ENCODE results near the gene NPM3. TPM values are rescaled to one million over a fixed set of nuclear protein-coding genes. Genes with fewer than 3 reads are reported as not detected.

Gene NPM3
- total RNA-seq, 1 donor from 2014 or later, result 63.6 TPM

DNA sequence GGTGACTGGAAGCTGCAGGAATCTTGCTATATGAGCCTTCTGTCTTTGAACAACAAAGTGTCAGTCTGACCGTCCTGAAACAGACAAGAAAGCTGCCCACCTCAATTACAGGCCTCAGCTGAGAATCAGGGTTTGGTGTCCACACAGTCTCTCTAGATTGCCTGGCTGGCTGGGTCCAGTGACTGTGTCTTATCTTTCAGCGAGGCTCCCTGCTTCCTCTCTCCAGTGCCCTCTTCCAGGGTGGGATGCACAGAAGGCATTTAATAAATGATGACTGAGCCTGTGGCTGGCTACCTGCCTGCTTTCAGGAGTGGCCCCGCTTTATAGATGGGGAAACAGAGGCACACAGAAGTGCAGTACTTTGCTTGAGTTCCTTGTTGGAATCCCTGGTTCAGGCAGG, 34.8 kb downstream of the NPM3 start:
- no peak for DNase-seq (ENCODE audit: extremely low spot score, unreplicated experiment)
- H3K4me3 Mint-ChIP-seq, result no peak overlapping the region
- TF ChIP-seq, protein P1, sequence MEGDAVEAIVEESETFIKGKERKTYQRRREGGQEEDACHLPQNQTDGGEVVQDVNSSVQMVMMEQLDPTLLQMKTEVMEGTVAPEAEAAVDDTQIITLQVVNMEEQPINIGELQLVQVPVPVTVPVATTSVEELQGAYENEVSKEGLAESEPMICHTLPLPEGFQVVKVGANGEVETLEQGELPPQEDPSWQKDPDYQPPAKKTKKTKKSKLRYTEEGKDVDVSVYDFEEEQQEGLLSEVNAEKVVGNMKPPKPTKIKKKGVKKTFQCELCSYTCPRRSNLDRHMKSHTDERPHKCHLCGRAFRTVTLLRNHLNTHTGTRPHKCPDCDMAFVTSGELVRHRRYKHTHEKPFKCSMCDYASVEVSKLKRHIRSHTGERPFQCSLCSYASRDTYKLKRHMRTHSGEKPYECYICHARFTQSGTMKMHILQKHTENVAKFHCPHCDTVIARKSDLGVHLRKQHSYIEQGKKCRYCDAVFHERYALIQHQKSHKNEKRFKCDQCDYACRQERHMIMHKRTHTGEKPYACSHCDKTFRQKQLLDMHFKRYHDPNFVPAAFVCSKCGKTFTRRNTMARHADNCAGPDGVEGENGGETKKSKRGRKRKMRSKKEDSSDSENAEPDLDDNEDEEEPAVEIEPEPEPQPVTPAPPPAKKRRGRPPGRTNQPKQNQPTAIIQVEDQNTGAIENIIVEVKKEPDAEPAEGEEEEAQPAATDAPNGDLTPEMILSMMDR (conservative IDR thresholded peaks at IDR 0.05), result no peak
- H3K36me3 Mint-ChIP-seq, result no peaks in the 10 kb centered on the region
- H3K4me1 Mint-ChIP-seq (ENCODE audit: unreplicated experiment), result peaks cover 15% of the 10 kb centered on the region
- H3K27ac Mint-ChIP-seq, result no peak overlapping the region
- H3K9me3 Mint-ChIP-seq, result no peaks in the 10 kb centered on the region
- H3K27me3 Mint-ChIP-seq, result peaks cover 23% of the 10 kb centered on the region

DNA sequence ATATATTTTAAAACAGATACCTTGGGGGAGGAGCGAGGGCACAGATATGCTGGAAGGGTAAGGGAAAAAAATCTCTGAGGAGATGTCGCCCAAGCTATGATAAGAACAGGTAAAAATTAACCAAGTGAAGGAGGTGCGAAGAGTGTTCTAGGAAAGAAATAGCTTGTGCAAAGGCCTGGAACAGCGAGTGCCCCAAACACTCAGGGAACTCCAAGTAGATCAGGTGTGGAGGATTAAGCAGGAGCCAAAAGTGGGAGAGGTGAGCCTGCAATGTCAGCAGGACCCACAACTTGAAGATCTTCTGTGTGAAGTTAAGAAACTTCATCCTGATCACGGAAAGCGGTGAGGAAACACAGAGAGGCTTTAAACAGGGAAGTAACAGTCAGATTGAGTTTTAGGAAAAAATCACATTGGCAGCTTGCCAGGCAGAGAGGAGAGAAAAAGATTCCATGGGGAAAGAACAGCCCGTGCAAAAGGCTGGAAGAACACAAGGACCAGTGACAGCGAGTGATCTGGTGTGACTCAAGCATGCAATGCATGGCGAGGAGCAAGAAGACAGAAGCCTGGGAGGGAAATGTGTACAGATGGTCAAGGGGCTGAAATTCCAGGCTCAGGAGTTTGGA, 38.1 kb downstream of the NPM3 start:
- DNase-seq (ENCODE audit: extremely low spot score, unreplicated experiment), result no peak
- peaks cover 27% of the 10 kb centered on the region for H3K27me3 Mint-ChIP-seq
- no peaks in the 10 kb centered on the region for H3K9me3 Mint-ChIP-seq
- TF ChIP-seq, protein P1 (conservative IDR thresholded peaks at IDR 0.05), result no peak
- no peaks in the 10 kb centered on the region for H3K36me3 Mint-ChIP-seq
- no peak overlapping the region for H3K27ac Mint-ChIP-seq
- H3K4me3 Mint-ChIP-seq, result no peak overlapping the region
- H3K4me1 Mint-ChIP-seq (ENCODE audit: unreplicated experiment), result peaks cover 15% of the 10 kb centered on the region

DNA sequence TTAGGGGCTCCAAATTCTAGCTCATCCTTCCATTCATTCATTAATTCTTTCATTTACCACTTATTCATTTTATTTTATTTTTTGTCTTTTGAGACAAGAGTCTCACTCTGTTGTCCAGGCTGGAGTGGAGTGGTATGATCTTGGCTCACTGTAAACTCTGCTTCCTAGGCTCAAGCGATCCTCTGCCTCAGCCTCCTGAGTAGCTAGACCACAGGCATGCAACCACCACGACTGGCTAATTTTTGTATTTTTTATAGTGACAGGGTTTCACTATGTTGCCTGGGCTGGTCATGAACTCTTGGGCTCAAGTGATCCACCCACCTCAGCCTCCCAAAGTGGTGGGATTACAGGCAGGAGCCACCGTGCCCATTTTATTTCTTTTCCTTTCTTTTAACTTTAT, 39.0 kb downstream of the NPM3 start:
- no peak overlapping the region for H3K4me3 Mint-ChIP-seq
- peaks cover 26% of the 10 kb centered on the region for H3K27me3 Mint-ChIP-seq
- TF ChIP-seq, protein P1 (conservative IDR thresholded peaks at IDR 0.05), result no peak
- no peak overlapping the region for H3K27ac Mint-ChIP-seq
- H3K9me3 Mint-ChIP-seq, result no peaks in the 10 kb centered on the region
- DNase-seq (ENCODE audit: extremely low spot score, unreplicated experiment), result no peak
- peaks cover 12% of the 10 kb centered on the region for H3K4me1 Mint-ChIP-seq (ENCODE audit: unreplicated experiment)
- H3K36me3 Mint-ChIP-seq, result no peaks in the 10 kb centered on the region

DNA sequence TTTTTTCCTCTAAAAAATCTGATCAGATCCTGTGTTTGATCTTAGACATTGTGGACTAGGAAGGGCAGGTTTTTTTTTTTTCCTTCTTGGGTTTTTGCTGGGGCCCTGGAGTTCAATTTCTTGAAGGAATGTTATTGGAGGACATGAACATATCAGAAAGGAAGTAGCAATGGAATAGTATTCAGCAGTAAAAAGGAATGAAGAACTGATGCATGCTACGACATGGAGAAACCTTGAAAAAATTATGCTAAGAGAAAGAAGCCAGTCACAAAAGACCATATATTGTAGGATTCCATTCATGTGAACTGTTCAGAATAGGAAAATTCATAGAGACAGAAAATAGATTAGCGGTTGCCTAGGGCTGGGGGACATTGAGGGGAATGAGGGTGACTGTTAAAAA, 41.3 kb downstream of the NPM3 start:
- peaks cover 26% of the 10 kb centered on the region for H3K27me3 Mint-ChIP-seq
- H3K9me3 Mint-ChIP-seq, result no peaks in the 10 kb centered on the region
- no peak for DNase-seq (ENCODE audit: extremely low spot score, unreplicated experiment)
- no peaks in the 10 kb centered on the region for H3K36me3 Mint-ChIP-seq
- peaks cover 8% of the 10 kb centered on the region for H3K4me1 Mint-ChIP-seq (ENCODE audit: unreplicated experiment)
- TF ChIP-seq, protein P1 (conservative IDR thresholded peaks at IDR 0.05), result no peak
- no peak overlapping the region for H3K4me3 Mint-ChIP-seq
- no peak overlapping the region for H3K27ac Mint-ChIP-seq

DNA sequence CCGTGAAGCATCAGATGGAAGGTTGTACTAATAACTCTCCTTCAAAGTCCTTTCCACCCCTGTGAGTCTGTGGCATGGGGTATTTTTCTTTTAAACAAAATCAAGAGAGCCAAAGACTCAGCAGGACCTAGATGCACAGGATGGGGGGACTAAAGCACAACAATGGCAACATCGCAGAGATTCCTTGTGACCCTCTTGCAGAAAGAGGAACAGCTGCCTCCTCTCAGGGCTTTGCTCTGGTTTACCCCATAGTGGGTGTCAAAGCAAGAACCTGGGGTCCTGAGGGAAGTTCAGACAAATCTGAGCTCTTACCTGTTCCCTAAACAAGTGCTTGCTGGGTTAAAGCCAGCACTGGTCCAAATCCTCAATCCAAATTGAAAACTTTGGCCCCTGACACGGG, 46.6 kb downstream of the NPM3 start:
- peaks cover 31% of the 10 kb centered on the region for H3K27me3 Mint-ChIP-seq
- DNase-seq (ENCODE audit: extremely low spot score, unreplicated experiment), result no peak
- H3K27ac Mint-ChIP-seq, result no peak overlapping the region
- TF ChIP-seq, protein P1 (conservative IDR thresholded peaks at IDR 0.05), result no peak
- no peaks in the 10 kb centered on the region for H3K36me3 Mint-ChIP-seq
- H3K4me1 Mint-ChIP-seq (ENCODE audit: unreplicated experiment), result no peaks in the 10 kb centered on the region
- no peaks in the 10 kb centered on the region for H3K9me3 Mint-ChIP-seq
- no peak overlapping the region for H3K4me3 Mint-ChIP-seq

DNA sequence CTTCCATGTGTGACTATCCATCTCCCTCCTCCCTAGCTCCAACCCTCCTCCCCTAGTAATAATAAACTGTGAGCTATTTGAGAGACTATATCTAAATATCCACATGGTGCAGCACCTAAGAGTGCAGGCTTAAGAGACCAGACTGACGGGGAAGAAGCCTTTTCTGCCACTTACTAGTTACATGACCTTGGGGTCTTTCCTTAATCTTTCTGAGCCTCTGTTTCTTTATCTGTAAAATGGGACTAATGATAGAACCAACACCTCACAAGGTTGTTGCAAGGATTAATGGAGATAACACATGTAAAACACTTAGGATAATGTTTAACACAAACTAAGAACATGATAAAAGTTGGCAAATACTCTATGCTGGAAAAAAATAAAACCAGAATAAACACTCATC, 51.1 kb downstream of the NPM3 start:
- H3K36me3 Mint-ChIP-seq, result no peaks in the 10 kb centered on the region
- no peak overlapping the region for H3K27ac Mint-ChIP-seq
- DNase-seq (ENCODE audit: extremely low spot score, unreplicated experiment), result no peak
- TF ChIP-seq, protein P1 (conservative IDR thresholded peaks at IDR 0.05), result no peak
- peaks cover 18% of the 10 kb centered on the region for H3K27me3 Mint-ChIP-seq
- no peak overlapping the region for H3K4me3 Mint-ChIP-seq
- H3K4me1 Mint-ChIP-seq (ENCODE audit: unreplicated experiment), result no peaks in the 10 kb centered on the region
- no peaks in the 10 kb centered on the region for H3K9me3 Mint-ChIP-seq
